Endothelial cell of umbilical vein (primary cell): ENCODE measurements around the gene EMP3. TPM values are rescaled to one million over a fixed set of nuclear protein-coding genes. Genes with fewer than 3 reads are reported as not detected.

Experiments used
- BruUV-seq: library from RNA; stranded (reverse); fragments of 400-500 nt; replicated peaks from 2 replicates; lab custom pipeline; 2021; lab: Mats Ljungman, UMichigan
- CTCF ChIA-PET: fragments of 300-600, 350-600 bp; sonication (Branson Sonifier 250); formaldehyde crosslinking; loops from one replicate; lab custom pipeline; 2021; ENCODE audit warnings: antibody characterized with exemption, inconsistent platforms; lab: Charles Lee
- POLR2A ChIA-PET: fragments of 300-600, 350-600 bp; sonication (Branson Sonifier 250); formaldehyde crosslinking; loops from one replicate; lab custom pipeline; 2021; ENCODE audit warnings: antibody characterized with exemption, inconsistent platforms; lab: Charles Lee
- DNase-seq: peaks from one replicate; pipeline ENCODE4 v3.0.0-alpha.2; 2011; ENCODE audit warnings: low read depth, low spot score
- FAIRE-seq: peaks from 2 replicates; lab custom pipeline; 2011; peaks lifted over from hg19 to GRCh38; lab: Jason Lieb, UNC
- H2AFZ ChIP-seq: 2 replicates; pipeline ENCODE4 v1.6.0; 2012; ENCODE audit warnings: low read depth, low read length, control low read depth, inconsistent platforms
- H3K27ac ChIP-seq: 2 replicates; pipeline ENCODE4 v1.5.1; 2011; ENCODE audit warnings: low read depth, mild to moderate bottlenecking, control low read depth, low read length, moderate library complexity; ENCODE audit not compliant: insufficient read depth
- H3K27me3 ChIP-seq, 2 experiments: 2 replicates each; pipeline versions ENCODE4 v1.6.0 to v1.6.1; 2011; ENCODE audit warnings: low read length in 2 of 2, mixed read lengths in 1 of 2; ENCODE audit not compliant: control insufficient read depth in 2 of 2, insufficient read depth in 2 of 2
- H3K36me3 ChIP-seq, 2 experiments: 2 replicates in 1 of 2; 3 replicates in 1 of 2; pipeline ENCODE4 v1.5.1; 2011; ENCODE audit warnings: low read length in 2 of 2, mild to moderate bottlenecking in 1 of 2, moderate library complexity in 1 of 2; ENCODE audit not compliant: control insufficient read depth in 2 of 2, insufficient read depth in 2 of 2; ENCODE audit errors: extremely low read depth in 1 of 2
- H3K4me1 ChIP-seq: 3 replicates; pipeline ENCODE4 v1.5.1; 2011; ENCODE audit warnings: mild to moderate bottlenecking, low read length; ENCODE audit not compliant: control insufficient read depth, insufficient read depth; ENCODE audit errors: extremely low read depth
- H3K4me2 ChIP-seq: 2 replicates; pipeline ENCODE4 v1.6.1; 2011; ENCODE audit warnings: low read length, control low read depth, mixed read lengths; ENCODE audit not compliant: insufficient read depth
- H3K4me3 ChIP-seq, 3 experiments: fragments of 200-600 bp in 1 of 3; sonication (generic), shearing (Covaris generic) in 1 of 3; replicated peaks in 1 of 3; 2 replicates each; pipeline ENCODE4 v1.5.1; 2011 to 2016; ENCODE audit warnings: control low read depth in 3 of 3, low read length in 3 of 3, mild to moderate bottlenecking in 2 of 3, inconsistent platforms in 1 of 3, low read depth in 1 of 3, moderate library complexity in 1 of 3; ENCODE audit not compliant: insufficient read depth in 1 of 3
- H3K79me2 ChIP-seq: 2 replicates; pipeline ENCODE4 v1.6.0; 2012; ENCODE audit warnings: low read length, inconsistent platforms; ENCODE audit not compliant: control insufficient read depth, insufficient read depth
- H3K9ac ChIP-seq: replicated peaks from 2 replicates; pipeline ENCODE3; 2011; ENCODE audit warnings: low read length, control low read depth; ENCODE audit not compliant: insufficient read depth; ENCODE audit errors: extremely low read depth
- H3K9me1 ChIP-seq: replicated peaks from 3 replicates; pipeline ENCODE4 v1.6.0; 2011; ENCODE audit warnings: mild to moderate bottlenecking, low read length; ENCODE audit not compliant: control insufficient read depth, insufficient read depth; ENCODE audit errors: extremely low read depth
- H3K9me3 ChIP-seq: replicated peaks from 2 replicates; pipeline ENCODE4 v1.5.1; 2012; ENCODE audit warnings: low read length, inconsistent platforms; ENCODE audit not compliant: control insufficient read depth, insufficient read depth
- H4K20me1 ChIP-seq: replicated peaks from 2 replicates; pipeline ENCODE3; 2011; ENCODE audit warnings: mild to moderate bottlenecking, low read length; ENCODE audit not compliant: control insufficient read depth, insufficient read depth; ENCODE audit errors: extremely low read depth
- CTCF ChIP-seq, 2 donors: IDR thresholded peaks; 1 replicate in 1 of 2; 2 replicates in 1 of 2; pipeline ENCODE4 v1.5.1; 2011; ENCODE audit warnings: low read length in 2 of 2, mild to moderate bottlenecking in 2 of 2, moderate library complexity in 2 of 2, control low read depth in 1 of 2, inconsistent platforms in 1 of 2, low read depth in 1 of 2; ENCODE audit not compliant: insufficient read depth in 1 of 2; ENCODE audit errors: extremely low read depth in 1 of 2
- EZH2 ChIP-seq: IDR thresholded peaks from 2 replicates; pipeline ENCODE4 v1.6.1; 2012; ENCODE audit warnings: borderline replicate concordance, low read depth, mild to moderate bottlenecking, moderate library complexity, low read length, inconsistent platforms; ENCODE audit not compliant: severe bottlenecking
- FOS ChIP-seq: IDR thresholded peaks from 2 replicates; pipeline ENCODE4 v1.6.1; 2011; ENCODE audit warnings: mild to moderate bottlenecking, low read length, moderate library complexity, borderline replicate concordance; ENCODE audit not compliant: insufficient read depth
- GATA2 ChIP-seq: IDR thresholded peaks from 2 replicates; pipeline ENCODE4 v1.7.0; 2011; ENCODE audit warnings: low read depth, mild to moderate bottlenecking, moderate library complexity, mixed read lengths, low read length; ENCODE audit not compliant: insufficient read length, insufficient read depth
- JUN ChIP-seq: IDR thresholded peaks from 2 replicates; pipeline ENCODE4 v1.6.1; 2011; ENCODE audit warnings: borderline replicate concordance, low read depth; ENCODE audit not compliant: insufficient read length, insufficient read depth
- MAX ChIP-seq: IDR thresholded peaks from 2 replicates; pipeline ENCODE4 v1.6.1; 2011; ENCODE audit not compliant: insufficient read depth, insufficient read length
- MYC ChIP-seq: IDR thresholded peaks from one replicate; pipeline ENCODE4 v1.6.1; 2011; ENCODE audit warnings: mild to moderate bottlenecking, low read depth, low read length
- POLR2A ChIP-seq: IDR thresholded peaks from 2 replicates; pipeline ENCODE4 v1.6.1; 2012; ENCODE audit warnings: low read depth, mild to moderate bottlenecking, control low read depth, low read length
- POLR2AphosphoS5 ChIP-seq: IDR thresholded peaks from 2 replicates; pipeline ENCODE4 v1.6.1; 2012; ENCODE audit warnings: low read depth, mild to moderate bottlenecking, control low read depth, low read length, moderate library complexity; ENCODE audit not compliant: insufficient read depth
- dilution Hi-C: fragments of 300-500 bp; cut with MboI; formaldehyde crosslinking; loops from one replicate; pipeline ENCODE4 v1.15.0; 2019; ENCODE audit warnings: low sequenced_read_pairs; ENCODE audit not compliant: extremely low pct_ligation_motif_present
- intact Hi-C: fragments of 100-400 bp; cut with micrococcal nuclease; formaldehyde crosslinking; loops from one replicate; pipeline ENCODE4 v1.10.0; 2022
- polyA plus RNA-seq, 4 experiments: library from polyadenylated mRNA; depleted of rRNA in 3 of 4; stranded (reverse) in 3 of 4; unstranded in 1 of 4; fragments of >200 nt; gene quantifications; 2 replicates each; pipeline versions ENCODE4 v1.2.1 to v1.2.3, GENCODE V29; 2011 to 2012; ENCODE audit warnings: missing spikeins in 1 of 4
- total RNA-seq: library from RNA; stranded (reverse); gene quantifications from 2 replicates; pipeline ENCODE4 v1.2.3, GENCODE V29; 2021

EMP3 gene
- total and polyA plus RNA-seq, 2 donors (not counting 3 experiments of a cell fraction or from before 2014, with no cell fraction given), result 127 to 406 TPM

GRCh38 chr19:48373567-48373966, 48.2 kb downstream of the EMP3 start:
- dilution Hi-C loops, result no loop called here
- Histone ChIP-seq H3K27ac (no peak overlapping the region), H3K4me3 (no peak overlapping the region), H4K20me1 (no peaks in the 10 kb centered on the region), H3K9me3 (no peaks in the 10 kb centered on the region), H2AFZ (no peak overlapping the region), H3K9ac (no peak overlapping the region), H3K27me3 (no peaks in the 10 kb centered on the region), H3K4me2 (no peak overlapping the region), H3K9me1 (no peaks in the 10 kb centered on the region), H3K4me1 (no peaks in the 10 kb centered on the region), H3K79me2 (no peaks in the 10 kb centered on the region), H3K36me3 (no peaks in the 10 kb centered on the region)
- BruUV-seq, result no TSS peak
- POLR2A ChIA-PET, result no interaction called here
- DNase-seq (no peak), FAIRE-seq (no peak)
- no peak for TF ChIP-seq POLR2AphosphoS5
- TF ChIP-seq CTCF (IDR thresholded peaks at IDR 0.05; ENCODE audit: extremely low read depth in 1 of 2, insufficient read depth in 1 of 2, low read depth in 1 of 2, low read length in 2 of 2), result no peak
- TF ChIP-seq GATA2, result no peak
- no peak for TF ChIP-seq EZH2
- TF ChIP-seq JUN, result no peak
- TF ChIP-seq POLR2A, result no peak
- TF ChIP-seq MYC, result no peak
- no peak for TF ChIP-seq MAX
- TF ChIP-seq FOS, result no peak
- intact Hi-C loops, result no loop called here
- CTCF ChIA-PET, result interaction anchor here (0.8 to 1.5 kb wide), 4 partner anchors 18 to 59 kb away, joined by 3 to 7 read pairs (median 4); partner anchors contain the start of gene KDELR1
